G401 (cell line): Measurements from ENCODE around the gene DOCK1. TPM values are rescaled to one million over a fixed set of nuclear protein-coding genes. Genes with fewer than 3 reads are reported as not detected.

Source experiments
- DNase-seq: peaks from one replicate; pipeline ENCODE4 v3.0.0-alpha.2; 2015; ENCODE audit warnings: low spot score
- in situ Hi-C: cut with HindIII; loops from 2 replicates; pipeline ENCODE4 v1.10.0; 2016; ENCODE audit warnings: low sequenced_read_pairs, mixed read lengths
- total RNA-seq: library from RNA; depleted of rRNA; stranded (reverse); fragments of >200 nt; shearing (Covaris generic); gene quantifications from 2 replicates; pipeline ENCODE4 v1.2.3, GENCODE V29; 2014

Gene DOCK1
- total RNA-seq, 1 experiment from 2014 or later: 36.6 TPM

GRCh38 chr10:126940670-126941310, 35.6 kb downstream of the DOCK1 start:
- DNase-seq: no peak
- in situ Hi-C loops: no loop called here

GRCh38 chr10:126944191-126944590, 39.0 kb downstream of the DOCK1 start:
- in situ Hi-C loops: no loop called here
- no peak for DNase-seq

- no peak for DNase-seq
These were observed 40.3 kb downstream of the DOCK1 start for GRCh38 chr10:126945351-126946030.

GRCh38 chr10:126946746-126947145, 41.5 kb downstream of the DOCK1 start:
- no peak for DNase-seq
- in situ Hi-C loops: no loop called here

More at GRCh38 chr10:126945351-126946030, 40.3 kb downstream of the DOCK1 start:
- in situ Hi-C loops: no loop called here

- no peak for DNase-seq
- in situ Hi-C loops: no loop called here
These were observed 43.3 kb downstream of the DOCK1 start for GRCh38 chr10:126948355-126949160.

- no peak for DNase-seq
- in situ Hi-C loops: no loop called here
These were observed 43.9 kb downstream of the DOCK1 start for GRCh38 chr10:126949161-126949503.

GRCh38 chr10:126950401-126951105, 45.3 kb downstream of the DOCK1 start:
- in situ Hi-C loops: no loop called here
- peak; percentile 10 for DNase-seq

- in situ Hi-C loops: no loop called here
- DNase-seq: no peak
These were observed 48.7 kb downstream of the DOCK1 start for GRCh38 chr10:126953886-126954285.

GRCh38 chr10:126955396-126955795, 50.2 kb downstream of the DOCK1 start:
- no peak for DNase-seq
- in situ Hi-C loops: no loop called here

- DNase-seq: no peak
- in situ Hi-C loops: no loop called here
These were observed 50.9 kb downstream of the DOCK1 start for GRCh38 chr10:126955934-126956711.

- in situ Hi-C loops: no loop called here
- DNase-seq: no peak
These were observed 51.5 kb downstream of the DOCK1 start for GRCh38 chr10:126956712-126957108.

- in situ Hi-C loops: no loop called here
- no peak for DNase-seq
These were observed 51.9 kb downstream of the DOCK1 start for GRCh38 chr10:126957111-126957510.

- in situ Hi-C loops: no loop called here
- no peak for DNase-seq
These were observed 54.2 kb downstream of the DOCK1 start for GRCh38 chr10:126959431-126959830.

- in situ Hi-C loops: no loop called here
These were observed 54.9 kb downstream of the DOCK1 start for GRCh38 chr10:126959906-126960685.

GRCh38 chr10:126963354-126963753, 58.1 kb downstream of the DOCK1 start:
- DNase-seq: no peak
- in situ Hi-C loops: no loop called here

More at GRCh38 chr10:126959906-126960685, 54.9 kb downstream of the DOCK1 start:
- DNase-seq: no peak

- in situ Hi-C loops: no loop called here
- DNase-seq: no peak
These were observed 59.0 kb downstream of the DOCK1 start for GRCh38 chr10:126964190-126964589.

- in situ Hi-C loops: no loop called here
- DNase-seq: no peak
These were observed 61.7 kb downstream of the DOCK1 start for GRCh38 chr10:126966938-126967337.

- DNase-seq: peak; percentile 16
- in situ Hi-C loops: no loop called here
These were observed 64.1 kb downstream of the DOCK1 start for GRCh38 chr10:126969310-126969709.
